GM18511 (cell line): ENCODE data around the gene MORN4.
A peak's percentile ranks its signal among the peaks of the same experiment; 100 is the strongest.
"Not testable (repeated sequence)": the region's sequence is repeated elsewhere in the genome, so short reads cannot be mapped to it uniquely, and the experiment has no call there.

Experiments used
- ATAC-seq: cut with Tn5 transposase; IDR thresholded peaks from one replicate; pipeline ENCODE4 v1.9.1; 2021; ENCODE audit warnings: mild to moderate bottlenecking, moderate library complexity; ENCODE audit not compliant: unreplicated experiment

Gene MORN4

DNA sequence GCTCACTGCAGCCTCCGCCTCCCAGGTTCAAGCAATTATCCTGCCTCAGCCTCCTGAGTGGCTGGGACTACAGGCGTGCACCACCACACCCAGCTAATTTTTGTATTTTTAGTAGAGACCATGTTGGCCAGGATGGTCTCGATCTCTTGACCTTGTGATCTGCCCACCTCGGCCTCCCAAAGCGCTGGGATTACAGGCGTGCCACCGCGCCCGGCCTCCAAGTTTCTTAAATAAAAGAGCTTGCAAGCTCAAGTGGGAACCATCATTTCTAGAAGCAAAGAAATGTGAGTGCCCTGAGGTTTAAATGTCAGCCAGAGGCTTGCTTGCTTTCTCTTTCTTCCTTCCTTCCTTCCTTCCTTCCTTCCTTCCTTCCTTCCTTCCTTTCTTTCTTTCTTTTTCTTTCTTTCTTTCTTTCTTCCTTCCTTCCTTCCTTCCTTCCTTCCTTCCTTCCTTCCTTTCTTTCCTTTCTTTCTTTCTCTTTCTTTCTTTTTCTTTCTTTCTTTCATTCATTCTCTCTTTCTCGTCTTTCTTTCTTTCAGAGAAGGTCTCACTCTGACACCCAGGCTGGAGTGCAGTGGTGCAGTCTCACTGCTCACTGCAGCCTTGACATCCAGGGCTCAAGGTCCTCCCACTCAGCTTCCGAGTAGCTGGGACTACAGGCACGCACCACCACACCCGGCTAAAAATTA, 9.3 kb upstream of the MORN4 start:
- not testable (repeated sequence) for ATAC-seq

- peak; percentile 41 for ATAC-seq
These were observed 7.8 kb upstream of the MORN4 start for GRCh38 chr10:97640868-97641811.

DNA sequence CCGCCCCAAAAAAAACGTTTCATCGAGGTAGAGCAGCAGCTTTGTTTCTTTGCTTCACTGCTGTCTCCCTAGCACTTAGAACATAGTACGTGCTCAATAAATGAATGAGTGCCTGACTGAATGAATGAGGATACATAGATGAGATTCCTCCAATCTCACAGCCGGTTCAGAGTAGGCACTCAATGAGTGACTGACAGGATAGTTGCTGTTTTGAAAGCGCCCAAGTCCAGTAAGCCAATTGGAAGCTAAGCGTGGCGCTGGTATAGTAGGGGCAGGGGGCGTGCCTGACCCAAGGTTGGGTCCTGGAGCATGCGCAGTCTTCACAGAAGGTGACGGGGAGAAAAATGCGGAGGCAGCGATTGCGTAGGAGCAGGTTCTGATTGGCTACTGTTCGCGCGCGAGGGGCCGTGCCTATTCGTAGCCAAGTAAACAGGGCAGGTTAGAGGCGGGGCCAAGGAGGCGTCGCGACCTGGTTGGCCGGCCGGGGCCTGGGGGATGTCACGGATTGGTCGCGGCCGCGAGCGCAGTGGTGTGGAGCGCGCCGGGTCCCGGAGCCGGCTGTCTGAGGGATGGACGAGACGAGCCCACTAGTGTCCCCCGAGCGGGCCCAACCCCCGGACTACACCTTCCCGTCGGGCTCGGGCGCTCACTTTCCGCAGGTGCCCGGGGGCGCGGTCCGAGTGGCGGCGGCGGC, 7.0 kb upstream of the MORN4 start, which contains the start of gene PI4K2A:
Gene PI4K2A, plus strand, starts transcription at position 498 of the 694 bp plus-strand sequence. Its CDS starts 72 bp downstream, at position 570.
- ATAC-seq, result peak; percentile 98

GRCh38 chr10:97639090-97639489, 5.8 kb upstream of the MORN4 start:
- not testable (repeated sequence) for ATAC-seq

GRCh38 chr10:97635577-97635976, 2.3 kb upstream of the MORN4 start:
- ATAC-seq, result no peak

DNA sequence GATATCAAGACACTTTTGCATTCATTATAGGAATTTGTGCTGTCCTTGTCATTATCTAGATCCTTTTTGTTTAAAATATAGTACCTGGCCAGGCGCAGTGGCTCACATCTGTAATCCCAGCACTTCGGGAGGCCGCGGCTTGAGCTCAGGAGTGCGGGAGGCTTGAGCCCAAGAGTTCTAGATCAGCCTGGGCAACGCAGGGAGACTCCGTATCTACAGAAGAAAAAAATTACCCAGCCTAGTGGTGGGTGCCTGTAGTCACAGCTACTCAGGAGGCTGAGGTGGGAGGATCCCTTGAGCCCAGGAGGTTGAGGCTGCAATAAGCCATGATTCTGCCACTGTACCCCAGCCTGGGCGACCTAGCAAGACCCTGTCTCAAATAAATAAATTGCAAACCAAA, 621 bp upstream of the MORN4 start:
- no peak for ATAC-seq

DNA sequence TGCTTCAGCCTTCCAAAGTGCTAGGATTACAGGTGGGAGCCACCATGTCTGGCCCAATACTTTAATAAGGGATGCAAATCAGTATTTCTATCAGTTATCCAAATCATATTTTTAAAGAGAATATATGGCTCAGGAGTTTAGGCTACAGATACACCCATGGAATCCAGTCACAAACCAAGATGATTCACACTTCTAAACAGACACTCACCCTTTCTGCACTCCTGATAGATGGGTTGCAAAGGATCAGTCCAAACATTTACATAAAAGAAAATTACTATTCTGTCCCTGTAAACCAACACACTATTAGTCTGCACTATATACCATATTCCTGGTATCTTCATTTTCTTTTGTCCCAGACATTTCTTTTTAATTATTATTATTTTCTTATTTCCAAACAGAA, 2.2 kb downstream of the MORN4 start:
- ATAC-seq, result no peak

DNA sequence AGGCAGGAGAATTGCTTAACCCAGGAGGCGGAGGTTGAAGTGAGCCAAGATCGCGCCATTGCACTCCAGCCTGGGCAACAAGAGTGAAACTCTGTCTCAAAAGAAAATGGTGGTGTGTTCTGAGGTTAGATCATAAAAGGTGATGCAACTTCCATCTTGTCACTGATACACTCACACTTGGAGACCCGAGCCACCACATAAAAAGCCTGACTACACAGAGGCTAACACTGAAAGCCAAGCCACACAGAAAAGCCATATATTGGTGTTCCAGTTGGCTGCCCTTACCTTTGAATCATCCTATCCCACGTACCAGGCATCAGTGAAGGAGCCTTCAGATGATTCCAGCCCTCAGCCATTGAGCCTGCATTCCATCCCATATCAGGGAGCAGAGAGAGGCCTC, 4.0 kb downstream of the MORN4 start:
- no peak for ATAC-seq

DNA sequence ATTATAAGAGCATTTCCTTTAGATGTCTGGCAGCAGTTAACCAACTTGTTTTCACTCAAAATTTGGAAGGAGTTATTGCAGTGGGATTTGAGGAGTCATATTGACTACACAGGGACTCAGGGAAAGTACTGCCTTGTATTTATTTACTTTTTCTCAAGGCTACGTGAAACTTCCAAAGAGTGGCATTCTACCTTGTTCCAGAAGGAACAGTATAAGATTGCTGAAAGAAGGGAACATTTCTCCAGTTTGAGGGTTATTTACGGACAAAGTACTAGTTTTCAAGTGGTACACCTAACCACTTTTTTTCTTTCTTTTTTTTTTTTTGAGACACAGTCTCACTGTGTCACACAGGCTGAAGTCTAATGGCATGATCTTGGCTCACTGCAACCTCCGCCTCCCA, 5.1 kb downstream of the MORN4 start:
- no peak for ATAC-seq

- ATAC-seq, result no peak
These were observed 5.6 kb downstream of the MORN4 start for GRCh38 chr10:97627731-97628130.

- ATAC-seq, result no peak
These were observed 10.0 kb downstream of the MORN4 start for GRCh38 chr10:97623277-97623676.

DNA sequence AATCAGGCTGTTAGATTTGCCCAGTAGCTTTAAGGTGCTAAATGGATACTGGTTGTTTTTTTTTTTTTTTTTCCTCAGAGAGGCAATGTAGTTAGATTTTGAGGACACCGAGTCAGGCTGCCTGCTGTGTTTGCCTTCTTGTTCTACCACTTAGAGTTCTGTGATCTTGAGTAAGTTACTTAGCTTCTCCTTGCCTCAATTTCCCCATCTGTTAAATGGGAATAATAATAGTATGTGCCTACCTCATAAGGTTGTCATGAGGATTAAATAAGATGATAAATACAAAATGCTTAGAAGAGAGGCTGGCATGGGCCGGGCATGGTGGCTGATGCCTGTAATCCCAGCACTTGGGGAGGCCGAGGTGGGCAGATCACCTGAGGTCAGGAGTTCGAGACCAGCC, 14.6 kb downstream of the MORN4 start:
- no peak for ATAC-seq

DNA sequence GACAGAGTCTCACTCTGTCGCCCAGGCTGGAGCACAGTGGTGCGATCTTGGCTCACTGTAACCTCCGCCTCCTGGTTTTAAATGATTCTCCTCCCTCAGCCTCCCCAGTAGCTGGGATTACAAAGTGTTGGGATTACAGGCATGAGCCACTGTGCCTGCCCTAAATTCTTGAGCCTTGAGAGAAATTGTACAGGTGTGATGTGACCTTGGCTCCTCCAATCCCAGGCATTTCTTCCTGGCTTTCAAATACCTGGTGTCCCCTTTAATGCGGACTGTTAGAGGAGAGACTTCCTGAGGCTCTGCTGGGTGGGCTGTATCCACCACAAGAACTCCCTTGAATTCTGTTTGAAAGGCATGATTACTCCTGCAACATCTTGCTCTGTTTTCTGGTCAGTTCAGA, 15.0 kb downstream of the MORN4 start:
- no peak for ATAC-seq

DNA sequence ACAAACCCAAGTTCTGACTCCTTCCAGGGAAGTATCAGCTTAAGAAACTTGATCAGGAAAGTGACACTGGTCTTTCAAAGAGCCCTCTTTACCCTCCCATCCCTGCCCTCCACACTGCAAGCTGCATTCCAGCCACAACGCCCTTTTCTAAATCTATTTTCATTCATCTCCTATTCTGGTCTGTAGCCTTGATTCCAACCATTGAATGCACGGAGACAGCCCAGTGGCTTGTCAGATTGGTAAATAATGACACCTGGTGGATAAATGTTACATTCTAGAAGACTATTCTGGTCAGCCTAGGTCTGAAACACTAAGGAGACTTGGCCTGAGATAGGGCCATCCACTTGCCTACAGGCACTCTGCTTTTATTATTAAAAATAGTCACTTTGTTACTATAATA, 20.9 kb downstream of the MORN4 start:
- ATAC-seq, result peak; percentile 57

DNA sequence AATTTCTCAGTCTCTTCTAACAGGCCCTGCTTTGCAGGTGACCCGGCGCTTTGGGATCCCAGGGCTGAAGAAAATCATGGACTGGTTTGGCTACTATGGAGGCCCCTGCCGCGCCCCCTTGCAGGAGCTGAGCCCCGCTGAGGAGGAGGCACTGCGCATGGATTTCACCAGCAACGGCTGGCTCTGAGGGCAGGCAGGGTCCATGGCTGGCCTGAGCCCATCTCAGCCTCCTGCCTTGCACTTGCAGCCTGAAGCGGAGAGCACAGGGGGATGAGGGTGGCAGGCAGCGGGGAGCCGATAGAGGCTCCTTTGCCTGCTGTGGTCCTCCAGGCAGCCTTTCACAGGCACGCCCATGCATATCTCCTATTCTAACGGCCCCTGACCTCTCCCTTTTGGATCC, 21.8 kb downstream of the MORN4 start:
- ATAC-seq, result no peak

- ATAC-seq, result no peak
These were observed 24.2 kb downstream of the MORN4 start for GRCh38 chr10:97608991-97609561.

- no peak for ATAC-seq
These were observed 26.1 kb downstream of the MORN4 start for GRCh38 chr10:97607095-97607636.

GRCh38 chr10:97601268-97602215, 31.8 kb downstream of the MORN4 start:
- ATAC-seq, result no peak

- ATAC-seq, result no peak
These were observed 32.7 kb downstream of the MORN4 start for GRCh38 chr10:97600616-97601015.

GRCh38 chr10:97599272-97599619, 34.1 kb downstream of the MORN4 start:
- ATAC-seq, result no peak
